Endothelial cell of umbilical vein (primary cell): ENCODE measurements around the gene DOCK6. TPM values are rescaled to one million over a fixed set of nuclear protein-coding genes. Genes with fewer than 3 reads are reported as not detected.
A peak's percentile ranks its signal among the peaks of the same experiment; 100 is the strongest.

ENCODE experiments used
- BruUV-seq: library from RNA; stranded (reverse); fragments of 400-500 nt; replicated peaks from 2 replicates; lab custom pipeline; 2021; lab: Mats Ljungman, UMichigan
- CTCF ChIA-PET: fragments of 300-600, 350-600 bp; sonication (Branson Sonifier 250); formaldehyde crosslinking; loops from one replicate; lab custom pipeline; 2021; ENCODE audit warnings: antibody characterized with exemption, inconsistent platforms; lab: Charles Lee
- POLR2A ChIA-PET: fragments of 300-600, 350-600 bp; sonication (Branson Sonifier 250); formaldehyde crosslinking; loops from one replicate; lab custom pipeline; 2021; ENCODE audit warnings: antibody characterized with exemption, inconsistent platforms; lab: Charles Lee
- DNase-seq: peaks from one replicate; pipeline ENCODE4 v3.0.0-alpha.2; 2011; ENCODE audit warnings: low read depth, low spot score
- FAIRE-seq: peaks from 2 replicates; lab custom pipeline; 2011; peaks lifted over from hg19 to GRCh38; lab: Jason Lieb, UNC
- H2AFZ ChIP-seq: 2 replicates; pipeline ENCODE4 v1.6.0; 2012; ENCODE audit warnings: low read depth, low read length, control low read depth, inconsistent platforms
- H3K27ac ChIP-seq: 2 replicates; pipeline ENCODE4 v1.5.1; 2011; ENCODE audit warnings: low read depth, mild to moderate bottlenecking, control low read depth, low read length, moderate library complexity; ENCODE audit not compliant: insufficient read depth
- H3K27me3 ChIP-seq, 2 experiments: 2 replicates each; pipeline versions ENCODE4 v1.6.0 to v1.6.1; 2011; ENCODE audit warnings: low read length in 2 of 2, mixed read lengths in 1 of 2; ENCODE audit not compliant: control insufficient read depth in 2 of 2, insufficient read depth in 2 of 2
- H3K36me3 ChIP-seq, 2 experiments: 2 replicates in 1 of 2; 3 replicates in 1 of 2; pipeline ENCODE4 v1.5.1; 2011; ENCODE audit warnings: low read length in 2 of 2, mild to moderate bottlenecking in 1 of 2, moderate library complexity in 1 of 2; ENCODE audit not compliant: control insufficient read depth in 2 of 2, insufficient read depth in 2 of 2; ENCODE audit errors: extremely low read depth in 1 of 2
- H3K4me1 ChIP-seq: 3 replicates; pipeline ENCODE4 v1.5.1; 2011; ENCODE audit warnings: mild to moderate bottlenecking, low read length; ENCODE audit not compliant: control insufficient read depth, insufficient read depth; ENCODE audit errors: extremely low read depth
- H3K4me2 ChIP-seq: 2 replicates; pipeline ENCODE4 v1.6.1; 2011; ENCODE audit warnings: low read length, control low read depth, mixed read lengths; ENCODE audit not compliant: insufficient read depth
- H3K4me3 ChIP-seq, 3 experiments: fragments of 200-600 bp in 1 of 3; sonication (generic), shearing (Covaris generic) in 1 of 3; replicated peaks in 1 of 3; 2 replicates each; pipeline ENCODE4 v1.5.1; 2011 to 2016; ENCODE audit warnings: control low read depth in 3 of 3, low read length in 3 of 3, mild to moderate bottlenecking in 2 of 3, inconsistent platforms in 1 of 3, low read depth in 1 of 3, moderate library complexity in 1 of 3; ENCODE audit not compliant: insufficient read depth in 1 of 3
- H3K79me2 ChIP-seq: 2 replicates; pipeline ENCODE4 v1.6.0; 2012; ENCODE audit warnings: low read length, inconsistent platforms; ENCODE audit not compliant: control insufficient read depth, insufficient read depth
- H3K9ac ChIP-seq: replicated peaks from 2 replicates; pipeline ENCODE3; 2011; ENCODE audit warnings: low read length, control low read depth; ENCODE audit not compliant: insufficient read depth; ENCODE audit errors: extremely low read depth
- H3K9me1 ChIP-seq: replicated peaks from 3 replicates; pipeline ENCODE4 v1.6.0; 2011; ENCODE audit warnings: mild to moderate bottlenecking, low read length; ENCODE audit not compliant: control insufficient read depth, insufficient read depth; ENCODE audit errors: extremely low read depth
- H3K9me3 ChIP-seq: replicated peaks from 2 replicates; pipeline ENCODE4 v1.5.1; 2012; ENCODE audit warnings: low read length, inconsistent platforms; ENCODE audit not compliant: control insufficient read depth, insufficient read depth
- H4K20me1 ChIP-seq: replicated peaks from 2 replicates; pipeline ENCODE3; 2011; ENCODE audit warnings: mild to moderate bottlenecking, low read length; ENCODE audit not compliant: control insufficient read depth, insufficient read depth; ENCODE audit errors: extremely low read depth
- CTCF ChIP-seq, 2 donors: IDR thresholded peaks; 1 replicate in 1 of 2; 2 replicates in 1 of 2; pipeline ENCODE4 v1.5.1; 2011; ENCODE audit warnings: low read length in 2 of 2, mild to moderate bottlenecking in 2 of 2, moderate library complexity in 2 of 2, control low read depth in 1 of 2, inconsistent platforms in 1 of 2, low read depth in 1 of 2; ENCODE audit not compliant: insufficient read depth in 1 of 2; ENCODE audit errors: extremely low read depth in 1 of 2
- EZH2 ChIP-seq: IDR thresholded peaks from 2 replicates; pipeline ENCODE4 v1.6.1; 2012; ENCODE audit warnings: borderline replicate concordance, low read depth, mild to moderate bottlenecking, moderate library complexity, low read length, inconsistent platforms; ENCODE audit not compliant: severe bottlenecking
- FOS ChIP-seq: IDR thresholded peaks from 2 replicates; pipeline ENCODE4 v1.6.1; 2011; ENCODE audit warnings: mild to moderate bottlenecking, low read length, moderate library complexity, borderline replicate concordance; ENCODE audit not compliant: insufficient read depth
- GATA2 ChIP-seq: IDR thresholded peaks from 2 replicates; pipeline ENCODE4 v1.7.0; 2011; ENCODE audit warnings: low read depth, mild to moderate bottlenecking, moderate library complexity, mixed read lengths, low read length; ENCODE audit not compliant: insufficient read length, insufficient read depth
- JUN ChIP-seq: IDR thresholded peaks from 2 replicates; pipeline ENCODE4 v1.6.1; 2011; ENCODE audit warnings: borderline replicate concordance, low read depth; ENCODE audit not compliant: insufficient read length, insufficient read depth
- MYC ChIP-seq: IDR thresholded peaks from one replicate; pipeline ENCODE4 v1.6.1; 2011; ENCODE audit warnings: mild to moderate bottlenecking, low read depth, low read length
- POLR2A ChIP-seq: IDR thresholded peaks from 2 replicates; pipeline ENCODE4 v1.6.1; 2012; ENCODE audit warnings: low read depth, mild to moderate bottlenecking, control low read depth, low read length
- POLR2AphosphoS5 ChIP-seq: IDR thresholded peaks from 2 replicates; pipeline ENCODE4 v1.6.1; 2012; ENCODE audit warnings: low read depth, mild to moderate bottlenecking, control low read depth, low read length, moderate library complexity; ENCODE audit not compliant: insufficient read depth
- dilution Hi-C: fragments of 300-500 bp; cut with MboI; formaldehyde crosslinking; loops from one replicate; pipeline ENCODE4 v1.15.0; 2019; ENCODE audit warnings: low sequenced_read_pairs; ENCODE audit not compliant: extremely low pct_ligation_motif_present
- intact Hi-C: fragments of 100-400 bp; cut with micrococcal nuclease; formaldehyde crosslinking; loops from one replicate; pipeline ENCODE4 v1.10.0; 2022
- polyA plus RNA-seq, 4 experiments: library from polyadenylated mRNA; depleted of rRNA in 3 of 4; stranded (reverse) in 3 of 4; unstranded in 1 of 4; fragments of >200 nt; gene quantifications; 2 replicates each; pipeline versions ENCODE4 v1.2.1 to v1.2.3, GENCODE V29; 2011 to 2012; ENCODE audit warnings: missing spikeins in 1 of 4
- total RNA-seq: library from RNA; stranded (reverse); gene quantifications from 2 replicates; pipeline ENCODE4 v1.2.3, GENCODE V29; 2021
- TF ChIP-seq, protein P1 (sequence below): IDR thresholded peaks from 2 replicates; pipeline ENCODE4 v1.6.1; 2011; ENCODE audit not compliant: insufficient read depth, insufficient read length

The DOCK6 gene
- total and polyA plus RNA-seq, 2 donors (not counting 3 experiments of a cell fraction or from before 2014, with no cell fraction given) = 126 to 334 TPM

GRCh38 chr19:11152318-11153062 is 109.8 kb downstream of the DOCK6 start:
- Histone ChIP-seq H3K9ac (peak overlapping the region; percentile 53), H3K4me1 (peaks cover 22% of the 10 kb centered on the region), H3K36me3 (no peaks in the 10 kb centered on the region), H4K20me1 (no peaks in the 10 kb centered on the region), H3K27ac (peak overlapping the region; percentile 68), H3K79me2 (peaks cover 46% of the 10 kb centered on the region), H3K4me3 (no peak overlapping the region), H2AFZ (peak overlapping the region; percentile 57), H3K4me2 (peak overlapping the region; percentile 37), H3K9me3 (no peaks in the 10 kb centered on the region), H3K27me3 (no peaks in the 10 kb centered on the region), H3K9me1 (no peaks in the 10 kb centered on the region)
- TF ChIP-seq, protein P1, sequence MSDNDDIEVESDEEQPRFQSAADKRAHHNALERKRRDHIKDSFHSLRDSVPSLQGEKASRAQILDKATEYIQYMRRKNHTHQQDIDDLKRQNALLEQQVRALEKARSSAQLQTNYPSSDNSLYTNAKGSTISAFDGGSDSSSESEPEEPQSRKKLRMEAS = no peak
- TF ChIP-seq EZH2 (no peak), POLR2AphosphoS5 (no peak), MYC (no peak), FOS (no peak), GATA2 (no peak), POLR2A (no peak), CTCF (IDR thresholded peaks at IDR 0.05; ENCODE audit: extremely low read depth in 1 of 2, insufficient read depth in 1 of 2, low read depth in 1 of 2, low read length in 2 of 2) (no peak), JUN (no peak)
- DNase-seq (peak; percentile 67), FAIRE-seq (no peak)
- ChIA-PET CTCF (interaction anchor here (0.6 to 2.6 kb wide), 5 partner anchors 9 to 51 kb away, joined by 3 to 13 read pairs (median 7); no protein-coding TSS in a partner anchor), POLR2A (no interaction called here)
- dilution Hi-C loops (no loop called here), intact Hi-C loops (no loop called here)
- no TSS peak for BruUV-seq
